Kidney (tissue), 14 donors: ENCODE data around the gene LCOR. TPM values are rescaled to one million over a fixed set of nuclear protein-coding genes. Genes with fewer than 3 reads are reported as not detected.
A peak's percentile ranks its signal among the peaks of the same experiment; 100 is the strongest.

Source experiments
- DNase-seq, 5 donors: peaks; one replicate each; pipeline ENCODE4 v3.0.0-alpha.2; 2013 to 2020
- FAIRE-seq: peaks from 2 replicates; lab custom pipeline; 2012; peaks lifted over from hg19 to GRCh38; lab: Jason Lieb, UNC
- H3K27ac ChIP-seq, 2 donors: one replicate each; pipeline ENCODE4 v1.7.0; 2013; ENCODE audit warnings: low read depth in 2 of 2, low read length in 2 of 2, inconsistent platforms in 1 of 2
- H3K27me3 ChIP-seq: one replicate; pipeline ENCODE4 v1.7.1; 2013; ENCODE audit warnings: low read length, inconsistent platforms; ENCODE audit not compliant: control insufficient read depth, insufficient read depth
- H3K36me3 ChIP-seq, 3 donors: one replicate each; pipeline versions ENCODE4 v1.7.0 to v1.7.1; 2013; ENCODE audit warnings: low read length in 3 of 3, control low read depth in 1 of 3, inconsistent platforms in 1 of 3; ENCODE audit not compliant: insufficient read depth in 3 of 3, control insufficient read depth in 2 of 3
- H3K4me1 ChIP-seq, 3 donors: one replicate each; pipeline versions ENCODE4 v1.7.0 to v1.7.1; 2013; ENCODE audit warnings: low read length in 3 of 3, inconsistent platforms in 1 of 3, low read depth in 1 of 3; ENCODE audit not compliant: control insufficient read depth in 2 of 3, insufficient read depth in 2 of 3
- H3K4me3 ChIP-seq, 3 donors: one replicate each; pipeline versions ENCODE4 v1.7.0 to v1.8.1; 2013; ENCODE audit warnings: low read length in 3 of 3, control low read depth in 1 of 3, inconsistent platforms in 1 of 3
- H3K9ac ChIP-seq, 3 donors: one replicate each; pipeline versions ENCODE4 v1.7.0 to v1.7.1; 2013; ENCODE audit warnings: low read length in 3 of 3, control low read depth in 1 of 3, inconsistent platforms in 1 of 3
- H3K9me3 ChIP-seq, 3 donors: one replicate each; pipeline versions ENCODE4 v1.7.0 to v1.7.1; 2013; ENCODE audit warnings: low read length in 3 of 3, control low read depth in 1 of 3, inconsistent platforms in 1 of 3; ENCODE audit not compliant: control insufficient read depth in 2 of 3, insufficient read depth in 1 of 3
- CTCF ChIP-seq: IDR thresholded peaks from 3 replicates; pipeline ENCODE4 v1.5.1; 2012; ENCODE audit warnings: mild to moderate bottlenecking, moderate library complexity, borderline replicate concordance; ENCODE audit not compliant: insufficient read depth; ENCODE audit errors: extremely low read depth
- intact Hi-C: fragments of 100-400 bp; cut with DNase I; formaldehyde crosslinking; loops from one replicate; pipeline ENCODE4 v1.11.1; 2022
- polyA plus RNA-seq: library from polyadenylated mRNA; stranded (reverse); fragments of 350-450 nt; fragmentation: Illumina TruSeq; extraction: RNeasy Lipid Tissue Mini Kit (QIAGEN cat#74804); gene quantifications from one replicate; pipeline ENCODE4 v1.2.3, GENCODE V29; 2014; ENCODE audit warnings: low read depth, low replicate concordance; ENCODE audit not compliant: insufficient read depth
- total RNA-seq: library from RNA; stranded (reverse); fragmentation: NEBNext Ultra II Directional; extraction: Animal tissue kit (Norgen Biotek cat#: 25700); gene quantifications from one replicate; pipeline ENCODE4 v1.2.1, GENCODE V29; 2021
- donor health status: control.
- donor health status: control.
- donor health status: control.
- donor health status: control.
- donor health status: control.
- donor health status: DM: yes; HTN: yes; CAD: no.
- donor health status: Normal renal cell carcinoma (clear cell type).

LCOR gene
- total and polyA plus RNA-seq, 2 donors from 2014 or later: 2.8 to 48.5 TPM

- TF ChIP-seq CTCF: no peak
- Histone ChIP-seq H3K4me3 (no peak overlapping the region), H3K9ac (no peak overlapping the region), H3K36me3 (no peaks in the 10 kb centered on the region), H3K4me1 (peaks cover 0 to 7% (median 0%) of the 10 kb centered on the region in 3 donors), H3K27me3 (no peaks in the 10 kb centered on the region), H3K27ac (peak overlapping the region in 1 of 2 donors; percentile 60), H3K9me3 (no peaks in the 10 kb centered on the region)
- peak in 2 of 5 donors; percentile 11 to 68 for DNase-seq
- intact Hi-C loops: no loop called here
- FAIRE-seq: no peak
These were observed 192.3 kb downstream of the LCOR start for GRCh38 chr10:97024168-97025073.

GRCh38 chr10:97025613-97026242 is 193.6 kb downstream of the LCOR start:
- Histone ChIP-seq H3K4me3 (no peak overlapping the region), H3K9ac (no peak overlapping the region), H3K27me3 (no peaks in the 10 kb centered on the region), H3K9me3 (no peaks in the 10 kb centered on the region), H3K36me3 (no peaks in the 10 kb centered on the region), H3K27ac (no peak overlapping the region), H3K4me1 (peaks cover 0 to 7% (median 0%) of the 10 kb centered on the region in 3 donors)
- FAIRE-seq (no peak), DNase-seq (peak in 4 of 5 donors; percentile 39 to 68 (median 48))
- intact Hi-C loops: no loop called here
- peak; percentile 73 for TF ChIP-seq CTCF

GRCh38 chr10:97028126-97028831 is 196.2 kb downstream of the LCOR start:
- H3K4me1 ChIP-seq: peaks cover 0 to 3% (median 0%) of the 10 kb centered on the region in 3 donors
- no peak overlapping the region for H3K9ac ChIP-seq
- DNase-seq: no peak
- no peak overlapping the region for H3K27ac ChIP-seq
- no peak overlapping the region for H3K4me3 ChIP-seq
- FAIRE-seq: no peak
- no peaks in the 10 kb centered on the region for H3K9me3 ChIP-seq
- no peak for TF ChIP-seq CTCF
- no peaks in the 10 kb centered on the region for H3K36me3 ChIP-seq
- intact Hi-C loops: no loop called here
- H3K27me3 ChIP-seq: no peaks in the 10 kb centered on the region
